Measurements from ENCODE around the gene ADH1B.
A peak's percentile ranks its signal among the peaks of the same experiment; 100 is the strongest.
"Not testable (repeated sequence)": the region's sequence is repeated elsewhere in the genome, so short reads cannot be mapped to it uniquely, and the experiment has no call there.

The ADH1B gene

DNA sequence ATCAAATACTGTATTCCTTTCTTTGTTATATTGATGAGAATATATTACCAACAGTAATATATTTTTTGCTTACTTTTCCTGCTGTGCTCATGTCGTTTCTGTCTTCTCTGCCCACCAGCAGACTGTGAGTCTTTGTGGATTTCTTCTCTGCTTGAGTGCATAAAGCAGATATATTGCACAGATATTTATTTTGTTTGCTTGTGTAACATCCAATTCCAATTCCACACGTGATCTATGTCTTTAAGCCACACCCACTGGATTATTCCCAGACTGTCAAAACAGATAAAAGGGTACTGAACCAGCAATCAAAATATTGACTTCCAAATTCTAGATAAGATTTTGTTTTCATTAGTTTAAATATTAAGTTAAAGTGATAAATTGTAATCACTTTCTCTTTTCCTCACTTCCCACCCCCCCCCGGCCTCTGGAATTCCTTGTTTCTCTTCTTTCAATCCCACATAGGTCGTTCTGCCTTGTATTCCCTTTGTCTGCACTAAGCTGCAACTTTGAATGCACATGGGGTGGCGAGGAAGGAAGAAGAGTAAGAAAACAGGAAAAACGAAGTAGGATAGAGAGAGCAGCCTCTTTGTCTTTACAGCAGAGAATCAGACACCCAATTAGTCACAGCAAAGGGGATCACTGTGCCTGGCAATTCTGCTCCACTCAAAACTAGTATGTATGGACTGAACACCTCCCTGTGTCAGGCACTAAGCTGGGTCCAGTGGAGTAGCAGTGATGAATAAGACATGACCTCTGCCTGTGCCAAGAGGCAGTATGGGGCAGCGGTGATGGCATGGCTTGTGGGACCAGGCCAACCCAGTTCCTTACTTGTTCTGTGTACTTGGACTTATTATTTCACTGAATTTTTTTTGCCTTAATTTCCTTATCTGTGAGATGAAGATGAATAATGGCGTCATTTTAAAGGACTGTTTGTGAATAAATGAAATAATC is at the start of gene ADH1B:
TSS of gene ADH1B (minus strand) at position 161 of the 951 bp plus-strand sequence. CDS start at position 91, 70 bp downstream.
- no peak for DNase-seq

DNA sequence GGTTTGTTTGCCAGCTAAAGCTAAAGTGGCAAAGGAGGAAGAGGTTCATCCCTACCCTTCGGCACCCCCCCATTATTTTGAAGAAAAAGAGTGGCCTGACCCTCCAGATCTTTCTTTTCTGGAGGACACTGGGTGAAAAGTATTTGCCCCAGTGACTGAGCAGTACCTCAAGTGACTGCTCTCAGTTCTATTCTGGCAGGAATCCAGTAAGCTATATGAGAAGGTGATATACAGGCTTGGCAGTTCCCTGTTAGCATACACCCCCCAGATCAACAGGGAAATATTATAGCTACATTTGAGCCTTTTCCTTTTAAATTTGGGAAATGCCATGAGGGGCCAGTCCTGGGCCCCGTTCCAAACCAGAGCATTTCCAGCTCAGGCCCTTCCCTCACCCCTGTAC is 46.6 kb upstream of the ADH1B start:
- intact Hi-C loops (cut with DNase I); DNase-seq: not testable (repeated sequence)

More for the DNA sequence above, at the start of gene ADH1B:
- intact Hi-C loops (cut with DNase I): no loop called here

DNA sequence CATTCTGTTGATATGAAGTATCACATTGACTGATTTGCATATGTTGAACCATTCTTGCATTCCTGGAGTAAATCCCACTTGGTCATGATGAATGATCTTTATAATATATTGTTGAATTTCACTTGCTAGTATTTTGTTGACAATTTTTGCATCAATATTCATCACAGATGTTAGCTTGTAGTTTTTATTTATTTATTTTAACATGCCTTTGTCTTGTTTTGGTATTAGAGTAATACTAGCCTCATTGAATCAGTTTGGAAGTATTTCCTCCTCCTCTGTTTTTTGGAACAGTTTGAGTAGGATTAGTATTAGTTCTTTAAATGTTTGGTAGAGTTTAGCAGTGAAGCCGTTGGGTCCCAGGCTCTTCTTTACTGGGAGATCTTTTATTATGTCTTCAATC is 45.3 kb upstream of the ADH1B start:
- intact Hi-C loops (cut with DNase I): no loop called here
- no peak for DNase-seq

DNA sequence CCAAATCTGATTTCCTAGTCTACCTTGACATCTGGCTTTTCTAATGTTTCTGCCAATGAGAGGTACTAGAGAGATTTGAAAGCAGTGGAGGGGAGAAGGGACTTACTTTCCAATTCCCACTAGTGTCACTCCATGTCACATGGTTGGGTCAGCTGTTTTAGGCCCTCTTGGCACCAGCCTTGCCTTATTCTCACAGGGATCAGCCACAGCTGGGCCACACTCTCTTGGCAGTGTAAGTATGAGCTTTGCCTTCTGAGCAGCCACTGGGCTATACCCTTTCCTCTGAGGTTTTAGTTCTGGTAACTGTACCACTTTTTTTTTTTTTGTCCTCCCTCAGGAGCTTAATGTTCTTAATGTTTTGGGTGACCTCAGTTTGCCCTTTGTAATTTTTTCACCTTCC is 41.6 kb upstream of the ADH1B start:
- DNase-seq: no peak
- intact Hi-C loops (cut with DNase I): no loop called here

DNA sequence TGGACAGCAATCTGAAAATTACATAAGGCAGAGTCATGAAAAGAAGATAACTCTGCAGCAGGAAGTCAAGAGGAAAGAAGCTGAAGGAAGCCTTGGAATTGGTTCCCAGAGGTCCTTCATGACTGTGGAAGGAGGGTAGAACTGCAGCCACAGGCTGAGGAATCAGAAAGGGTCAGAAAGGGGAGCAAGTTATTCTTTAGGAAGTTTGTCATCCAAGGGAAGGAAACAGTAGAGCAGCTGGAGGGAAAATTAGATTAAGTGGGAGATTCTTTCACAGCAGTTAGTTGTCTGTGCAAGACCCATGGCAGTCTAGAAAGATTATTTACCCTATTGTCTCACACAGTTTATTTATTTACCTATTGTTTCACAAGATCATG is 40.7 kb upstream of the ADH1B start:
- no peak for DNase-seq
- intact Hi-C loops (cut with DNase I): no loop called here

DNA sequence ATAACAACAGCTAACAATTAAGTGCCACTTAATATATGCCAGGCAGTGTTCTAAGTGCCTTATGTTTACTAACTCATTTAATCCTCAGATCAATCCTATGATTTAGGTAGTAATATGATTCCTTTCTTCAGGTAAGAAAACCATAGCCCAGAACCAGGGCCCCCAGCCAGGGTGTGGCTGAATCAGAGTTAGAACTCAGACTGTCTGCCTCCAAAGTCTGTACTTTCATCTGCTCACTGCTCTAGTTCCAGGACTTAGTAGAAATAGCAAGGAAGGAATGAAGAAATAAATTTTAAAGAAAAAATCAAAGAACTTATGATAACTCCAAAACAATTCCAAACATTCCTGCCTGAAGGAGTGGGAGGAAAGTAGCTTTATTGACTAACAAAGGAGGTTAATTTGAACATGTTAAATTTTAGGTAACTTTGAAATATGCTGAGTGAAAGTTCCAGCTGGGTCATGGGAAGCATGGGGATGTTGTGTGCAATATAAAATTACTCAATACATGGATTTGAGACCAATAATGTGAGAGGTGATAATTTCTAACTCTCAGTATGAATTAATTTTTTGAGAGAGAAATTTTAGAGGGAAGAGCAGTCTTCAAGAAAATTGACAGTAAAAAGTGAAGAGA is 40.2 kb upstream of the ADH1B start:
- no peak for DNase-seq
- intact Hi-C loops (cut with DNase I): no loop called here

DNA sequence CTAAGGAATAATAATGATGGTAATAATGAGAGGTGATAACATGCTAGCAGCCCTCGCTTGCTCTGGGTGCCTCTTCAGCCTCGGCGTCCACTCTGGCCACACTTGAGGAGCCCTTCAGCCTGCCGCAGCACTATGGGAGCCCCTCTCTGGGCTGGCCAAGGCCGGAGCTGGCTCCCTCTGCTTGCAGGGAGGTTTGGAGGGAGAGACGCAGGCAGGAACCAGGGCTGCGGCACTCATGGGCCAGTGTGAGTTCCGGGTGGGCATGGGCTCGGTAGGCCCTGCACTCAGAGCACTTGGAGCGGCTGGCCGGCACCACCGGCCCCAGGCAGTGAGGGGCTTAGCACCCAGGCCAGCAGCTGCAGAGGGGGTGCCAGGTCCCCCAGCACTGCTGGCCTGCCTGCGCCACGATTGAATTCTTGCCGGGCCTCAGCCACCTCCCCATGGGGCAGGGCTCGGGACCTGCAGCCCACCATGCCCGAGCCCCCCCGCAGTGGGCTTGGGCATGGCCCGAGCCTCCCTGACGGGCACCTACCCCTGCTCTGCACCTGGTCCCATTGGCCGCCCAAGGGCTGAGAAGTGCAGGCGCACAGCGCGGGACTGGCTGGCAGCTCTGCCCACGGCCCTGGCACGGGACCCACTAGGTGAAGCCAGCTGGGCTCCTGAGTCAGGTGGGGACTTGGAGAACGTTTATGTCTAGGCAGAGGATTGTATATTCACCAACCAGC is 38.4 kb upstream of the ADH1B start:
- DNase-seq: peak in 2 of 10 donors; percentile 53 to 78
- intact Hi-C loops (cut with DNase I): no loop called here

DNA sequence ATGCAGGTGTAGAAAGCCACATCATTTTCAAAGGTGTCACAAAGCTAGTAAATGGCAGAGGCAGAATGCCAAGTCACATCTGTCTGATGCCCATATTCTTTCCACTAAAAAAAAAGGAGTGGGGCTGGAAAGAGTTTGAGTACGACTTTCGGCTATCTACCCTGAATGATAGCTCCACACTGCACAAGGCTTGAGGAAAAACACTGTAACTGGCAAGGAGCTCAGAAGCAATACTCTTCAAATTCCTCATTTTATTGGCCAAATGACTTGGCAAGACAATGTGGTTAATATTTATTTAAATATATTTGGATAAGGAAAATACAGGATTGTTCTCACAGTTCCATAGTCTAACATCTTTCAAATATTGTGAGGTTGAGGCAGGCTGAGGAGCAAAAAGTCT is 36.7 kb upstream of the ADH1B start:
- no peak for DNase-seq
- intact Hi-C loops (cut with DNase I): no loop called here

DNA sequence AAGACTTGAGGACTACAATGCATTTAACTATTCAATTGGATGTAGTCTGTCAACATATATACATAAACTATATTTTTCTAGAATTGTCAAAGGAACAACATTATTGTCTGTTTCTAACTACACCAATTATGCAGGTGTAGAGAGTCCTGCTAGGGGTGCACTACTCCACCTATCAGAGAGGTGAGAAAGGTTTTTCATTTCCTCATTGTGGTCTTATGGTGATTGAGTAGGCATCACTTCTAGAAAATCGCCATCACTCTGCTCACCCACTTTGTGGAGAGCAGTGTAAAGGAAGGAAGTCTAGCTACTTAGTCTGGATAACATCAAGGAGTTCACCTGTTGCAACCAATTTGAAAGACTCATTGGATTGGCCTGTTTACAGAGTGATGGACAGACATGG is 35.8 kb upstream of the ADH1B start:
- intact Hi-C loops (cut with DNase I): no loop called here

DNA sequence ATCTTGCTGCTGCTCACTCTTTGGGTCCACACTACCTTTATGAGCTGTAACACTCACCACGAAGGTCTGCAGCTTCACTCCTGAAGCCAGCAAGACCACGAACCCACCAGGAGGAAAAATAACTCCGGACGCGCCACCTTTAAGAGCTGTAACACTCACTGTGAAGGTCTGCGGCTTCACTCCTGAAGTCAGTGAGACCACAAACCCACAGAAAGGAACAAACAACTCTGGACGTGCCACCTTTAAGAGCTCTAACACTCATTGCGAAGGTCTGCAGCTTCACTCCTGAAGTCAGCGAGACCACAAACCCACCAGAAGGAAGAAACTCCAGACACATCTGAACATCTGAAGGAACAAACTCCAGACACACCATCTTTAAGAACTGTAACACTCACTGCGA is 34.9 kb upstream of the ADH1B start:
- DNase-seq; intact Hi-C loops (cut with DNase I): not testable (repeated sequence)

More for the DNA sequence above, 35.8 kb upstream of the ADH1B start:
- no peak for DNase-seq

DNA sequence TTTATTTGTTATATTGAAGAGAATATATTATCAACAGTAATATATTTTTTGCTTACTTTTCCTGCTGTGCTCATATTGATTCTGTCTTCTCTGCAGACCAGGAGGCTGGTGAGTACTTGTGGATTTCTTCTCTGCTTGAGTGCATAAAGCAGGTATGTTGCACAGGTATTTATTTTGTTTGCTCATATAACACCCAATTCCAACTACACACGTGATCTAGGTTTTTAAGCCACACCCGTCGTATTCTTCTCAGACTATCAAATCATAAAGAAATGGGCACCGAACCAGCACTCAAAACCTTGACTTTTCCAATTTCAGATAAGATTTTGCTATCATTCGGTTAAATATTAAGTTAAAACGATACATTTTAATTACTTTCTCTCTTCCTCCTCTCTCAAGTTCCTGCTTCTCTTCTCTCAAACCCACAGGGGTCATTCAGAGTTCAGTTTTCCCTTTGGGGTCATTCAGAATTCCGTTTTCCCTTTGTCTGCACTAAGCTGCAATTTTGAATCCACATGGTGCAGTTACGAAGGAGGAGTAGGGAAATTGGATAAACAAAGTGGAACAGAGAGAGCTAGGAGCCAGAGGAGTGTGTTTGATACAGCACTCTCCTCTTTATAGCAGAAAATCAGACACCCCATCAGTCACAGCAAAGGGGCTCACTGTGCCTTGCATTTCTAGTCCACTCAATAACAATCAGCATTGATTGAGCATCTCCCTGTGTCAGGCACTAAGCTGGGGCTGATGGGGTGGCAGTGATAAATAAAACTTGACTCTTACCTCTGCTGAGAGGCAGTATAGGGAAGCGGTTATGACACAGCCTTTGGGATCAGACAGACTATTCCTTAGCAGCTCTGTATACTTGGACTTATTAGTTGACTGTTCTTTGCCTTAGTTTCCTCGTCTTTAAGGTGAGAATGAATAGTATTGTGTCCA is 31.7 kb upstream of the ADH1B start, which contains the start of gene ADH1C:
TSS of gene ADH1C (minus strand) at position 145 of the 936 bp plus-strand sequence. CDS start at position 74, 71 bp downstream.
- intact Hi-C loops (cut with DNase I): no loop called here
- no peak for DNase-seq

DNA sequence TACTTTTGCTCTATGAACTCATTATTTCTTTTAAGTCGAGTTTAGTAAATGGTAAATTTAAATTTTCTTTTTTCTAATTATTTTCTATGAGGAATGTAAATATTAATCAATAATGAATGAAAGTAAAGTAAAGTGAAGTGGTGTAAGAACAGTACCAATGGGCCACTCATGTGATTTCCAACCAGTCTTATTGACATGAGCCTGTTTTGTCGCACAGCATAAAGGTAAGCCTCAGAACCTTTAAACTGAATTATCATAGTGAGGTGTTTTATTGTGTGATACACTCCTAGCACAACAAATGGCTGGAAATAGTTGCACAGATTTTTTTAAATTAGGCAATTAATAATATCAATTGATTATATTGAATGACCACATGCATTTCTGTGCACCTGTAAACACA is 30.3 kb upstream of the ADH1B start:
- intact Hi-C loops (cut with DNase I): no loop called here
- no peak for DNase-seq

DNA sequence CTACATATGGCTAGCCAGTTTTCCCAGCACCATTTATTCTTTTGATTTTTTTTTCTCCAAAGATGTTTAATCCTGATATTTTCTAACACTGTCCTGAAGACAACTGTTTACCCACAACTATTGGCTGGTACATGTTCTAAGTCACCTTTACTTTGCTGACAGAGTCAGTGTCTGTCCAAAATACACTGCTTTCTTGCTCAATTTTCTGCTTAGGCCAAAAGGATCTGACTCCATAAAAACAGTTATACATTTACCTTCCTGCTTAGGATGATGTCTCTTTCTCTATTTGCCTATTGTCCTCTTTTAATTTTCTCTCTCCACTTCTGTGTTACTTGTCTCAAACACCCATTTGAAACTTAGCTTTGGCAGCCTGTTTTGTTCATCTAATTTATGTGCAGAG is 28.1 kb upstream of the ADH1B start:
- intact Hi-C loops (cut with DNase I): no loop called here
- no peak for DNase-seq

DNA sequence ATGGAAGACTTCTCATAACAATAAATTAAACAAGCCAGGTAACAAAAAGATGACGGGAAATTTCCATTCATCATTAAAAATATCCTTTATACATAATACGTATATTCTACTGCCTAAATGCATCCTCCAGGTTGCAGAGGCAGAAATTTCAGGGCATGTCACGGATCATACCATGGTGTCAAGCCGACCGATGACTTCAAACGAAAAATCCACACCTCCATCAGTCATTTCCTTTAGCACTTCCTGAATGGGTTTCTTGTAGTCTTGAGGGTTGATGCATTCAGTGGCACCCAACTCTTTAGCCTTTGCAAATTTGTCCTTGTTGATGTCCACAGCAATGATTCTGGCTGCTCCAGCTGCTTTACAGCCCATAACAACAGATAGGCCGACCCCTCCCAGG is 21.4 kb upstream of the ADH1B start:
- DNase-seq; intact Hi-C loops (cut with DNase I): not testable (repeated sequence)

DNA sequence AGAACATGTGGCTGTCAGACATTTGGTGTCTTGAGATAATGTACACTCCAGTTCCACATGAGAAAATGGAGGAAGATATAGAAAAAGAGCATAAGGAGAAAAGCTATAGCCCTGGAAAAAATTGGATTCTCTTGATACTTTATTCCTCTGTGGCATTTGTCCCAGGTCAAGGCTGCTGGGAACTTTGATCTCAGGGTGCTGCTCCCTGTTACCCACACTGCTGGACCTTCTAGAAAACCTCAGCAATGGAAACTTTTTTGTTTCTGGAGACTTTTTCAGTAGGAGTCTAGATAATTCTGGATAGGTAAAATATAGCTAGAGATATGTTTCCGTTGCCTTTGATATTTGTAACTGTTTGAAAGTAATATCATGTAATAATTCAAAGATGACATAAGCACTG is 20.2 kb upstream of the ADH1B start:
- intact Hi-C loops (cut with DNase I): no loop called here
- no peak for DNase-seq

DNA sequence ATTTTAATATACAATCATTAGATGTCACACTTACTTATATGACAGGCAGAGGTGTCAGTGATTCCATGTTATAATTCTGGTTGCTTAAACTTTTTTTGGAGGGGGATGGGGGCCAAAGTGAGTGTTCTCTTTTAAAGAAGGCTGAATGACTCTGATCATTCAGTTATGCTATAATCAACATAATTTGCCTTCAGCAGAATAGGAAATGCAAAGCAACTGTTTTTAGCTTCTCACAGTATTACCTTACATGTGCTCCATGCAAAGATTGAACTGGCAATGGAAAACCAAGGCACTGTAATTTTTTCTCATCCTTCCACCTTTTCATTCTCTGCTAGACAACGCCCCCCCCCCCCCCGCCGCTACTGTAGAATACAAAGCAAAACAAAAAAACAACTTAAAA is 18.0 kb upstream of the ADH1B start:
- intact Hi-C loops (cut with DNase I): no loop called here

DNA sequence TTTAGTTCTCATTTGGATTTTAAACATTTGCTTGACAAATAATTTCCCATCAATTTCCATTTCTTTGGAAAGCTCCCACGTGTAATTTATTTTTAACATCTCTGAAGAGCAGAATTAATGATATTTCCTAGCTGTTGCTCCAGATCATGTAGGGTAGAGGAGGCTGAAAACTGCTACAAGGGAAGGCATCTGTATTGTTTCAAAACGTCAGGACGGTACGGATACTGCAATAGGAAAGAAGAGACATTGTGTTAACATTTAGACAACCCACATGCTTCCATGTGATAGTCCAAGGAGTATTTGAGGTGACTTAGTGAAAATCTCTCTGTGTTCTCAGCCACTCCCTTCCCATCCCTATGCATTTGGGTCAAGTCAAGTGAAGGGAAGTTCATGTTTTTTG is 15.4 kb upstream of the ADH1B start:
- no peak for DNase-seq
- intact Hi-C loops (cut with DNase I): no loop called here

More for the DNA sequence above, 18.0 kb upstream of the ADH1B start:
- DNase-seq: no peak

DNA sequence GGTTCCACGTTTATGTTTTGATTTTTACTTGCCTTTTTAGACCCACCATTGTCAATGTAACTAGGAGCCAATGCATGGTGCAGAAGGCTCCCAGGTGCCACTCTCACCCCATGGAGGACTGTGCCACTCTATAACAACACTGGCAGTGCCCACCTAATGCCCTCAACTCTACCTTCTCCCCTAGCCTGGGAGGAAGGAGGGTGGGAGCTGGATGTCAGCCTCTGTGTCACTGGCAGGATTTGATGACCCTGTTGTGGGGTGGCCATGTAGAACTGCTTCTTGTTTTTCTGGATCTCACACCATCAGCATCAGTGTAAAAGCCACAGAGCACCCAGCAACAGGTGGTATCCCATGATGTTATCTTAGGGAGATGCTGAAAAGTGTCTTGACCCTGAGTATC is 13.7 kb upstream of the ADH1B start:
- no peak for DNase-seq
- intact Hi-C loops (cut with DNase I): no loop called here

DNA sequence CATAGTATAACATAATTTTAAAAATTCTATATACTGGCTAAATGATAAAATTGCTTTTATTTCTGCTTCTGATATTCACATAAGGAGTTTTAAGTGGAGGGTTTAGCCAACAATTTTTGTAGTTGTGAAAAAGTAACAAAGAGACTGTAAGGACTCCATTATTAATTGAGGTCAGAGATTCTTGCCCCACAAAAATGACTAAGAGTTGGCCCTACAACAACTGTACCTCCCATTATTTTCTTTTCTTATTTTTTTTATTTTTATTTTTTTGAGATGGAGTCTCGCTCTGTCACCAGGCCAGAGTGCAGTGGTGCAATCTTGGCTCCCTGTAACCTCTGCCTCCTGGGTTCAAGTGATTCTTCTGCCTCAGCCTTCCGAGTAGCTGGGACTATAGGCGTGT is 9.4 kb upstream of the ADH1B start:
- DNase-seq: no peak

DNA sequence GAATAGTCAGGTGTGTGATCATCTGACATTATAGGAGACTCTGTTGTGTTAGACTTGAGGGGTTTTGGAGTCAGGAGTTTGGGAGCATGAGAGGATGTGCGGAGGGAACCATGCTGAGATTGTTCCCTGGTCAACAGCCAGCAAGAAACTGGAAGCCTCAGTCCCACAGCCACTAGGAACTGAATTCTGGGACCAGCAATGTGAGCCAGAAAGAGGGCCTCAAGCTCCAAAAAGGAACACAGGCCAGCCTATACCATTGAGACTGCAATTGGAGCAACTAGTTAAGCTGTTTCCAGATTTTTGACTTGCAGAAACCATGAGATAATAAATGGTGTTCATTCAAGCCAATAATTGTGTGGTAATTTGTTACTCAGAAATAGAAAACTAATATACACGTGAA is 8.7 kb upstream of the ADH1B start:
- intact Hi-C loops (cut with DNase I): no loop called here
- DNase-seq: no peak

More for the DNA sequence above, 9.4 kb upstream of the ADH1B start:
- intact Hi-C loops (cut with DNase I): no loop called here
